Measurements from ENCODE around the gene INO80E.

DNA sequence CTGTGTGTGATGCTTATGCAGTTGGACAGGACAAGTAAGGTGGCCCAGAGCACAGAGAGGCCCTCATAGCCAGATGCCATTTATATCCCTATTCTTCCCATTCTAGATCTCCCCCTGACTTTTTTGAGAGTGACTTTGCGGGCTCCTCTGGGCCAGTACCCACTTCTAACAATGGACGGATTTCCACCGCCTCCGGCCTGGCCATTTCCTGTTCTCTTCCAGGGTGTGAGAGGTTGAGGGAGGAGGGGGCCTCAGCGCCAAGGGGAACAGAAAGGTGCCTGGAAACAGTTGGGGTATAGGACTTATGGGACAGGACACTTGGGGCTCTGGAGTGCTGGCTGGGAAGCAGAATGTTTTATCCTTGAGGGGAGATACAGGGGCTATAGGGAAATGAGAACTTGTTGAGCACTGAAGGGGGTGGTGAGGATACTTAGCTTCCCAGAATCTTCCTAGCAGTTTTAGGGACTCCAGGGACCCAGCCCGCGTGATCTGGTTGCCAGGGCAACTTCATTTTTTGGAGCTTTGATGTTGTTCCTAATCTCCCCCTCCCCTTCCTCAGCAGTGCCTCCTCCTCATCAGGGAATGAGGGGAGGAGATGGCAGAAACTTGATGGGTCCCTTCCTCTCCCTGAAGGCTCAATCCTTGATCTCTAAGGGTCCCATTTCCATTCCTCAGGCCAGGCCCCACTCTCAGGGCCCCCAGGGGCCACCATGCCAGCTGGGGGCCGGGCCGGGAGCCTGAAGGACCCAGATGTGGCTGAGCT, 18.8 kb upstream of the INO80E start:
- TF ChIP-seq, protein P1, sequence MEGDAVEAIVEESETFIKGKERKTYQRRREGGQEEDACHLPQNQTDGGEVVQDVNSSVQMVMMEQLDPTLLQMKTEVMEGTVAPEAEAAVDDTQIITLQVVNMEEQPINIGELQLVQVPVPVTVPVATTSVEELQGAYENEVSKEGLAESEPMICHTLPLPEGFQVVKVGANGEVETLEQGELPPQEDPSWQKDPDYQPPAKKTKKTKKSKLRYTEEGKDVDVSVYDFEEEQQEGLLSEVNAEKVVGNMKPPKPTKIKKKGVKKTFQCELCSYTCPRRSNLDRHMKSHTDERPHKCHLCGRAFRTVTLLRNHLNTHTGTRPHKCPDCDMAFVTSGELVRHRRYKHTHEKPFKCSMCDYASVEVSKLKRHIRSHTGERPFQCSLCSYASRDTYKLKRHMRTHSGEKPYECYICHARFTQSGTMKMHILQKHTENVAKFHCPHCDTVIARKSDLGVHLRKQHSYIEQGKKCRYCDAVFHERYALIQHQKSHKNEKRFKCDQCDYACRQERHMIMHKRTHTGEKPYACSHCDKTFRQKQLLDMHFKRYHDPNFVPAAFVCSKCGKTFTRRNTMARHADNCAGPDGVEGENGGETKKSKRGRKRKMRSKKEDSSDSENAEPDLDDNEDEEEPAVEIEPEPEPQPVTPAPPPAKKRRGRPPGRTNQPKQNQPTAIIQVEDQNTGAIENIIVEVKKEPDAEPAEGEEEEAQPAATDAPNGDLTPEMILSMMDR (conservative IDR thresholded peaks at IDR 0.05; ENCODE audit: low read length), result no peak
- no peak for TF ChIP-seq EZH2phosphoT487 (IDR thresholded peaks at IDR 0.05; ENCODE audit: borderline replicate concordance)

All from Loucy (cell line).